Activated CD4-positive, alpha-beta memory T cell treated with anti-CD3 and anti-CD28 coated beads, Interleukin-2, amount 10 ng/mL, durations not matched to agents 7 days and 5 days (primary cell): Measurements from ENCODE around the gene MYO7A. TPM values are rescaled to one million over a fixed set of nuclear protein-coding genes. Genes with fewer than 3 reads are reported as not detected.

Experiments
- CTCF ChIA-PET: fragments of 350-600 bp; sonication (Branson Sonifier 250); formaldehyde crosslinking; loops from one replicate; lab custom pipeline; 2021; ENCODE audit warnings: antibody characterized with exemption, inconsistent platforms; lab: Charles Lee
- POLR2A ChIA-PET: fragments of 350-600 bp; sonication (Branson Sonifier 250); formaldehyde crosslinking; loops from one replicate; lab custom pipeline; 2021; ENCODE audit warnings: antibody characterized with exemption; lab: Charles Lee
- DNase-seq: peaks from one replicate; pipeline ENCODE4 v3.0.0-alpha.2; 2020
- H3K27ac Mint-ChIP-seq: one replicate; pipeline ENCODE4 v1.8.0; 2021; ENCODE audit warnings: mild to moderate bottlenecking, mixed read lengths
- H3K27me3 Mint-ChIP-seq: one replicate; pipeline ENCODE4 v1.8.0; 2021; ENCODE audit warnings: mixed read lengths
- H3K36me3 Mint-ChIP-seq: one replicate; pipeline ENCODE4 v1.8.0; 2021; ENCODE audit warnings: low read depth, mixed read lengths
- H3K4me1 Mint-ChIP-seq: one replicate; pipeline ENCODE4 v1.8.0; 2021; ENCODE audit warnings: mixed read lengths
- H3K4me3 Mint-ChIP-seq: one replicate; pipeline ENCODE4 v1.8.0; 2021; ENCODE audit warnings: mild to moderate bottlenecking, mixed read lengths
- H3K9me3 Mint-ChIP-seq: one replicate; pipeline ENCODE4 v1.8.0; 2021; ENCODE audit warnings: mixed read lengths
- total RNA-seq, 2 experiments: library from RNA; stranded (reverse); gene quantifications; one replicate each; pipeline ENCODE4 v1.2.3, GENCODE V29; 2021

Gene MYO7A
- total RNA-seq, 2 experiments from 2014 or later = 0.35 to 0.50 TPM

GRCh38 chr11:77140231-77140851 lies 12.3 kb downstream of the MYO7A start:
- no peak for DNase-seq
- H3K27ac Mint-ChIP-seq = no peak overlapping the region
- H3K4me1 Mint-ChIP-seq = peaks cover 28% of the 10 kb centered on the region
- no peak overlapping the region for H3K4me3 Mint-ChIP-seq
- no peaks in the 10 kb centered on the region for H3K9me3 Mint-ChIP-seq
- POLR2A ChIA-PET = interaction anchor here (1.1 kb wide), 1 partner anchor 10 kb away, joined by 4 read pairs; no protein-coding TSS in a partner anchor
- peaks cover 24% of the 10 kb centered on the region for H3K27me3 Mint-ChIP-seq
- CTCF ChIA-PET = interaction anchor here (1.3 to 3.1 kb wide), 2 partner anchors 13 to 14 kb away, joined by 6 to 14 read pairs; partner anchors contain the start of gene MYO7A
- no peaks in the 10 kb centered on the region for H3K36me3 Mint-ChIP-seq

GRCh38 chr11:77141034-77141433 lies 13.0 kb downstream of the MYO7A start:
- CTCF ChIA-PET = interaction anchor here (1.3 to 3.1 kb wide), 2 partner anchors 13 to 14 kb away, joined by 6 to 14 read pairs; partner anchors contain the start of gene MYO7A
- Mint-ChIP-seq H3K4me1 (peaks cover 23% of the 10 kb centered on the region), H3K36me3 (no peaks in the 10 kb centered on the region), H3K4me3 (no peak overlapping the region), H3K27ac (no peak overlapping the region), H3K27me3 (peaks cover 22% of the 10 kb centered on the region), H3K9me3 (no peaks in the 10 kb centered on the region)
- POLR2A ChIA-PET = interaction anchor here (1.1 to 2.7 kb wide), 2 partner anchors 9 to 12 kb away, joined by 4 to 6 read pairs; no protein-coding TSS in a partner anchor
- DNase-seq = no peak

DNA sequence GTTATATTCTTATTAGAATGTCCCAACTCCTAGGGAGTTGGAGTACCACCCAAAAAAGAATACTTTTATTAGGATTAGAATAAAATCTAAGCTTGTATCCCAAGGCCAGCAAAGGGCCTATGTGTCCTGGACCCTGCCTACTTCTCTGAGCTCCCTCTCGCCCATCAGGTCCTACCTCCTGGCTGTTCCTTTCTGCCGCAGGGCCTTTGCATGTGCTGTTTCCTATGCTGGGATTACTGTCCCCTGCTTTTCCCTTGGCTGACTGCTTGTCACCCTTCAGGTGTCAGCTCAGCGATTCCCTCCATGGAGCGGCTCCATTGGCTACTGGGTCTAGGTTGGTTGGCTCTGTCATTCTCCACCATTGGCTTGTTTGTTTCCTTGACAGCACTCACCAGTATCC lies 13.4 kb downstream of the MYO7A start:
- CTCF ChIA-PET = interaction anchor here (1.3 to 3.1 kb wide), 2 partner anchors 12 to 14 kb away, joined by 6 to 14 read pairs; partner anchors contain the start of gene MYO7A
- Mint-ChIP-seq H3K4me1 (peaks cover 18% of the 10 kb centered on the region), H3K36me3 (no peaks in the 10 kb centered on the region), H3K4me3 (no peak overlapping the region), H3K9me3 (no peaks in the 10 kb centered on the region), H3K27ac (no peak overlapping the region), H3K27me3 (peaks cover 22% of the 10 kb centered on the region)
- POLR2A ChIA-PET = interaction anchor here (1.1 to 2.7 kb wide), 2 partner anchors 9 to 12 kb away, joined by 4 to 6 read pairs; no protein-coding TSS in a partner anchor
- DNase-seq = no peak

DNA sequence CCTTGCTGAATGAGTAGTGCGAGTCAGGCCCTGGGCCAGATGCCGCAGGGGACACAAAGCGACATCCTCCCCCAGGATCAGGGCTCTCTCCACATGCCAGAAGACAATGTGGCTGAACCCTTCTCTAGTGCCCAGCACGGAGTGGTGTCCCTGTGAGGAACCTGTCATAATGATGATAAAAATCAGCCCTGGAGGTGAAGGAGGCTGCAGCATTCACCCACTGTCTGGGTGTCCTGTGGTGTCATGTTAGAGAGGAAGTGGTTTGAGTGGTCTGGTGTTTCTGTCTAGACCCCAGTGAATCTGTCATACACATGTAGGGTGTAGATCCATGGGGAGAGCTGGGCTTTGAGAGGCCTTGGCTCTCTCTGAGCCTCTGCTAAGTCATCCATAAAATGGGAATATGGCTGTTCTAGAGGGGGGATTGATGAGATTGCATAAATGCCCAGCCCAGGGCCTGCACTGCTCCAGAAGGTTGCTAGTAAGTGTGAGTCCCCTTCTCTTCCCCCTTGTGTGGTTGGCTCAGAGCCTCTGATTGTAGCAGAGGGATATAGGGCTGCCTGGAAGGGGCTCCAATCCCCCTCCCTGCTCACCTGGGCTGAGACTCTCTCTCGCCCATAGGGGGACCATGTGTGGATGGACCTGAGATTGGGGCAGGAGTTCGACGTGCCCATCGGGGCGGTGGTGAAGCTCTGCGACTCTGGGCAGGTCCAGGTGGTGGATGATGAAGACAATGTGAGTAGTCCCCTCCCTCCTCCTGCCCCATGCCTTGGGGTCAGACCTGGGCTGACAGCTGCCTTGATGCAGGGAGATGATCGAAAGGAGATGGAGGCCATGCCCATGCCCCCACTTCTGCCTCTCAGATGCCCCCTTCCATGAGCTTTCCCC lies 14.3 kb downstream of the MYO7A start:
- Mint-ChIP-seq H3K4me1 (peaks cover 18% of the 10 kb centered on the region), H3K4me3 (no peak overlapping the region), H3K27me3 (peaks cover 16% of the 10 kb centered on the region), H3K27ac (no peak overlapping the region), H3K9me3 (no peaks in the 10 kb centered on the region), H3K36me3 (no peaks in the 10 kb centered on the region)
- ChIA-PET POLR2A (interaction anchor here (2.7 kb wide), 1 partner anchor 11 kb away, joined by 6 read pairs; no protein-coding TSS in a partner anchor), CTCF (interaction anchor here (1.0 kb wide), 1 partner anchor 15 kb away, joined by 5 read pairs; the partner anchor contains the start of gene MYO7A)
- peak; percentile 52 for DNase-seq

DNA sequence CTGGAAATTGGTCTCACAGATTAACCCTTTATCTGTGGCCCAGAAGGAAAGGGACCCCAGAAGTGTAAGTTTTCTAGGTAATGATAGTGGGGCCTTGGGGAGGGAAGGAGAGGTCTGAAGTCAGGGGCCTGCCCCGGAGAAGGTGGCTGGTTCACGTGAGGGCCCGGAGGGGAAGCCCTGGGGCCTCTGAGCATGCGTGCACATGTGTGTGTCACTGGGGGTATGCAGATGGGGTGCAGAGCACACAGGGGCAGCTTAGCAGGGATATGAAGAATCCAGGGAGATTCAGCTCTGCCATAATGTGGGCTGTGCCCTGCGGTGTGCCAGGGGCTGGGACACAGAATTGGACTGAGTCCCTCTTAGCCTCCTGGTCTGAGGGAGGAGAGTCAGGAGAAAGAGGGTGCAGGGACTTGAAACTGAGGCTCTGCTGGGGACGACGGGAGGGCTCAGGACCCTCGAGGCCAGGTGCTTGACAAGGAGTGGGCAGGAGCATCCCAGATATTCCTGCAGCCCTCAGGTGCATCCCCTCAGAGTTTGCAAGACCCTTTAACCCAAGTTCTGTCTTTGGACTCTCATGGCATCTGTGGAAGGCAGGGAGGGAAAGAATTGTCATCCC lies 15.5 kb downstream of the MYO7A start:
- CTCF ChIA-PET = no interaction called here
- peaks cover 15% of the 10 kb centered on the region for H3K27me3 Mint-ChIP-seq
- no peaks in the 10 kb centered on the region for H3K9me3 Mint-ChIP-seq
- DNase-seq = no peak
- POLR2A ChIA-PET = interaction anchor here (2.7 kb wide), 1 partner anchor 10 kb away, joined by 6 read pairs; no protein-coding TSS in a partner anchor
- no peaks in the 10 kb centered on the region for H3K36me3 Mint-ChIP-seq
- H3K4me1 Mint-ChIP-seq = peaks cover 27% of the 10 kb centered on the region
- H3K4me3 Mint-ChIP-seq = no peak overlapping the region
- H3K27ac Mint-ChIP-seq = no peak overlapping the region

- ChIA-PET POLR2A (no interaction called here), CTCF (interaction anchor here (0.5 kb wide), 1 partner anchor 285 kb away, joined by 3 read pairs; no protein-coding TSS in a partner anchor)
- DNase-seq = no peak
- Mint-ChIP-seq H3K27me3 (peaks cover 8% of the 10 kb centered on the region), H3K27ac (no peak overlapping the region), H3K4me1 (peaks cover 32% of the 10 kb centered on the region), H3K36me3 (no peaks in the 10 kb centered on the region), H3K4me3 (no peak overlapping the region), H3K9me3 (no peaks in the 10 kb centered on the region)
Measured at GRCh38 chr11:77144196-77144856, 16.3 kb downstream of the MYO7A start.

DNA sequence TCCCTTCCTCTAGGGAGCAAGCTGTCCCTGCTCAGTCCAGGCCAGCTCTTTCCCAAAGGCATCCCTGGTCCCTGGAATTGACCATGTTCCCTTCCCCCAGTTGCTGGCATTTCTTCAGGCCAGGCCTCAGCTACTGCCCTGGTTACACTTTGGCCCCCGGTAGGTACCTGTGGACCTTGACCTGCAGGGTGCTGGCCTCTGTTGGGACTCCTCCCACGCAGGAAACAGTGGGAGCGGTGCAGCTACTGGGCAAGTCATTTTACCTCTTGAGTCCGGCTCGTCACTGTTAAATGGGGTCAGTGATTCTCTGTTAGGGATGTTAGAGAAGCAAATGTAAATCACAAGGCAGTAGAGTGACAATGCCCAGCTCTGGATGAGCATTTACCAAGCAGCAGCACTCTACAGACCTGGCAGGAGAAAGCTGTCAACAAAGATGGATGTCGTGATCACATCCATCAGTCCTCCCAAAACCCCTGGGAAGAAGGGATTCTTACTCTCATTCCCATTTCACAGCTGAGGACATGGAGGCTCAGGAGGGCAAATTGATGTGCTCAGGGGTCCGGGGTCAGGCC lies 16.9 kb downstream of the MYO7A start:
- Mint-ChIP-seq H3K4me1 (peaks cover 33% of the 10 kb centered on the region), H3K4me3 (no peak overlapping the region), H3K27me3 (peaks cover 4% of the 10 kb centered on the region), H3K36me3 (no peaks in the 10 kb centered on the region), H3K9me3 (no peaks in the 10 kb centered on the region), H3K27ac (no peak overlapping the region)
- ChIA-PET POLR2A (no interaction called here), CTCF (interaction anchor here (0.5 kb wide), 1 partner anchor 286 kb away, joined by 3 read pairs; no protein-coding TSS in a partner anchor)
- no peak for DNase-seq

DNA sequence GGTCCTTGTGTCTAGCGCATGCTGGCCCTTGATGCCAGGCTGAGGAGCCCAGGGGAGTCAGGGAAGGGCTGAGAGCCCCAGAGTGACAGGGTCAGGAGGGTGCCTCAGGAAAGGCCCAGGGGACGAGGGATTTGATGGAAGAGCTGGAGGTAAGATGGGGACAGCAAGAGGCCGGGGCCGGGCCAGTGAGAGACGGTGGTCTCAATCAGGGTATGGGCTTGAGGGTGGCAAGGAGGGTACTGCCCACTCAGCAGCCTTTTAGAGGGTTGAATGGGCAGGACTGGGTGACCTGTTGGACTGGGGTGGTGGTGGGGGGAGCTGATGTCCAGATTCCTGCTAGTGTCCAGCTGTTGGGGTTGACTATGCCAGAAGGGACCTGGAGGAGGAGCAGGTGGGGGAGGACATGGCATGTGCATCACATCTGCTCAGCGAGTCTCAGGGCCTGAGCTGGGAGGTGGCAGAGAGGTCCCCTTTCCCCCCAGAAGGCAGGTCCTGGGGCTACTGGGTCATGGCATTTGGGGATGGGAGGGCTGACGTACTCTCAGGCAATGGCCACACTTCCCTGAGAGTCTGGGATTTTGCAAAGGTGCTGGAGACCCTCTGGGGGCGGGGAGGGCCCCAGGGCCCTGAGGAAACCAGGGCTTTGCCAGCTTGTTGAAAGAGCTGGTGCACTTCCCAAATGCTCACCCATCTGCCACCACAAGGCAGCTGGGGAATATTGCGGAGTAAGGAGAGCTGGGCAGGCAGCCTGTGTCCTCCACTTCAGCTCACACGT lies 18.4 kb downstream of the MYO7A start:
- ChIA-PET CTCF (interaction anchor here (4.5 kb wide), 1 partner anchor 19 kb away, joined by 17 read pairs; no protein-coding TSS in a partner anchor), POLR2A (no interaction called here)
- Mint-ChIP-seq H3K4me3 (no peak overlapping the region), H3K4me1 (peaks cover 36% of the 10 kb centered on the region), H3K27ac (no peak overlapping the region), H3K27me3 (peaks cover 4% of the 10 kb centered on the region), H3K36me3 (no peaks in the 10 kb centered on the region), H3K9me3 (no peaks in the 10 kb centered on the region)
- no peak for DNase-seq

- ChIA-PET CTCF (interaction anchor here (4.5 kb wide), 1 partner anchor 20 kb away, joined by 17 read pairs; no protein-coding TSS in a partner anchor), POLR2A (no interaction called here)
- Mint-ChIP-seq H3K4me1 (peaks cover 38% of the 10 kb centered on the region), H3K27me3 (peaks cover 4% of the 10 kb centered on the region), H3K4me3 (no peak overlapping the region), H3K9me3 (no peaks in the 10 kb centered on the region), H3K27ac (no peak overlapping the region), H3K36me3 (no peaks in the 10 kb centered on the region)
- no peak for DNase-seq
Measured at GRCh38 chr11:77147036-77147315, 18.9 kb downstream of the MYO7A start.

DNA sequence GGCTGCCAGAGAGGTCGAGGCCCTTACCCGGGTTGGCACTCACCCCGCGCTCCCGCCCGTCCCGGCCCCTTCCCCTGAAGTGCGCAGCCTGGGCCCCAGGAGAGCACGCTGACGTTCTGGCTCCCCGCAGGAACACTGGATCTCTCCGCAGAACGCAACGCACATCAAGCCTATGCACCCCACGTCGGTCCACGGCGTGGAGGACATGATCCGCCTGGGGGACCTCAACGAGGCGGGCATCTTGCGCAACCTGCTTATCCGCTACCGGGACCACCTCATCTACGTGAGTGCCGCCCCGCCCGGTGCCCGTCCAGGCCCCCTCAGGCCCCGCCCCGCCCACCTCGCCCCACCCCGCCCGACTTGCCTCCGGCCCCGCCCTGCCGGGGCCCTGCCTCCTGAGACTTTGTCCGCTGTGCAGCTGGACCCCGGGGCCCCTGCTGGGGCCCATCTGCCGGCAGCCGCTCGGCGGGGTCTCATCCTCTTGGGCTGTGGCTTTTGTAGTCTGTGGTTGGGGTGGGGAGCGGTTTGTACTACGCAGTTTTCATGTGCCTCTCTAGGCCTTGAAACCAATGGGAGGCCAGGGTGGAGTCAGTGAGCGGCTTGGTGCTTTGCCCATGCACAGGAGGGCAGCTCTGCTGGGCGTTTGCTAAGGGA lies 19.7 kb downstream of the MYO7A start:
- Mint-ChIP-seq H3K9me3 (no peaks in the 10 kb centered on the region), H3K4me3 (peak overlapping the region; percentile 6), H3K4me1 (peaks cover 38% of the 10 kb centered on the region), H3K27ac (no peak overlapping the region), H3K27me3 (peaks cover 4% of the 10 kb centered on the region), H3K36me3 (no peaks in the 10 kb centered on the region)
- ChIA-PET POLR2A (no interaction called here), CTCF (interaction anchor here (4.5 kb wide), 1 partner anchor 21 kb away, joined by 17 read pairs; no protein-coding TSS in a partner anchor)
- peak; percentile 55 for DNase-seq
